CD4-positive, alpha-beta T cell treated with Interleukin-15 for 1 hour (primary cell): Measurements from ENCODE around the gene UBL3.
A peak's percentile ranks its signal among the peaks of the same experiment; 100 is the strongest.

Source experiments
- DNase-seq: peaks from one replicate; pipeline ENCODE4 v3.0.0-alpha.2; 2020

Gene UBL3

DNA sequence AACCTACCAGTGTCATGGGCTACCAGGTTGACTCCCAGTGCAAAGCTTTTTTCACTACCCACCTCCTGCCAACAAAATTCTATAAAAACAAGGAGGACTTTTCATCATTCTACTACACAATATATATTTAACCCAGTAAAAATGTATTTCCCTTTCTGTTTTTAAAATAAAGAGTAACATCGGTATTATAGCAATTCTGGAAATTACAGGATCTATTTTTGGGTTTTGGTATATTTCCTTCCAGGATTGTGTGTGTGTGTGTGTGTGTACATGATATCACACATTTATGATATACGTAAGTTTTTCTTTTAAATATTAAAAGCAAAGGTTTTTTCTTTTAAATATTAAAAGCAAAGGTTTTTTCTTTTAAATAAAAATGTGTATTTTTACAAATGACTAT lies 6.0 kb upstream of the UBL3 start:
- no peak for DNase-seq

DNA sequence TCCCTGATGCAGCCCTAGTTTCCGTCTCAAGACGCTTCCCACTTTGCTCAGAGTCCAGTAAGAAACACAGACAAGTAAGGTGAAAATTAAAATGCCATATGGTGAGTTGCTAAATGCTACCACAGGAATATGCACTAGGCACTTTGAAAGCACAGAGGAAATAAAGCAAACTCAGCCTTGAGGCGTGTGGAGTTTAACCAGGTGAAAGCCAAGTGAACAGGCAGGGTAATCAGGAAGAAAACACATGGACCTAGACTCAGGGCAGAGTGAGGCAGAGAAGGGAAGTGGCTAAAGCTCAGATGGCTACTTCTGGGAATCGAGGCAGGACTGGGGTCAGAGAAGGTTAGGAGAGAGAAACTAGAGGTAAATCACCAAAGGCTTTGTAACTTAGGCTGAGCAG lies 5.4 kb upstream of the UBL3 start:
- no peak for DNase-seq

DNA sequence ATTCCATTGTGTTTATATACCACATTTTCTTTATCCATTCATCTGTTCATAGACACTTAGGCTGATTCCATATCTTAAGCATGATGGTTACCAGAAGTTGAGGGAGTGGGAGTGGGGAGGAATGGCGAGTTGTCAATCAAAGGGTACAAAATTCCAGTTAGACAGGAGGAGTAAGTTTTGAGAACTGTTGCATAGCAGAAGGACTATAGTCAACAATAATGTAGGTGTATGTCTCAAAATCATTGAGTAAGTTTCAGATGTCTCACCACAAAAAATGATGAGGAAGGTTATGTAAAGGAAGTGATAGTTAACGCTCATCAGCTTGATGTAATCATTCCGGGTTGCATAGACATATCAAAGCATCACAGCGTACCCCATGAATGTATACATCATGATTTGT lies 4.6 kb upstream of the UBL3 start:
- DNase-seq = no peak

DNA sequence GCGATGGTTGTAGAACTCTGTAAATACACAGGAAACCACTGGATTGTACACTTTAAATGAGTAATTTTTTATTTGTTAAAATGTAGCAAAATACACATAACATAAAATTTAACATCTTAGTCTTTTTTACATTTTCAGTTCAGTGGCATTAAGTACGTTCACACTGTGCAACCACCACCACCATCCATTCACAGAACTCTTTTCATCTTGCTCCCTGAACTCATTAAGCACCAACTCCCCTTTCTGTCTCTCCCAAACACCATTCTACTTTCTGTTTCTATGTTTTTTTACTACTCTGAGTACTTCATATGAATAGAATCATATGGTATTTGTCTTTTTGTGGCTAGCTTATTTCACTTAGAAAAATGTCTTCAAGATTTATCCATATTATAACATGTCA lies 2.7 kb upstream of the UBL3 start:
- DNase-seq = no peak

DNA sequence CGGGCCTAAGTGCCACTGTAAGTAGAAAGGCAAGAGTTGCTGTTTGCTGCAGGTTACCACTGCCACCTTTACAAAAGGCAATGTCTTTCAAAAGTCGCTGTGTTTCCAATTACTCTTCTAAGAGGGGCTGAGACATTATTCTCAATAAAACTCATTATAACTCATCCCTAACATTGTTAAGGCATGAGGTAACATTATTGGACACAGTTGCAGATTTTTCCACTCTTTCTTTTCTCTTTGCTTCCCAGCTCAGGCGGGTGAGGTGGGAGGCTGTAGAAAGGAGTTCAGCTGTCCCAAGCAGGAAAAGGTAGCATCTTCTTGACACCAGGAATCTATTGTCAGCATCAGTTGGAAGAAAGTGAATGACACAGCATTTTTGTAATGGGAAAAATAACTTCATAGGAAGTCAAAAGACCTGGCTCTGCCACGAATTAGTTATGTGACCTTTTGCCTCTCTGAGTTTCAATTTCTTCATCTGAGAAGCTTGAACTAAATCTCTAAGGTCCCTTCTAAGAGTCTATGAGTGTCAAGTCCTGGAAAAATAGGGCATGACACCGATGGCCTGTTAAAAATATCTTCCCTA lies 2.1 kb upstream of the UBL3 start:
- no peak for DNase-seq

DNA sequence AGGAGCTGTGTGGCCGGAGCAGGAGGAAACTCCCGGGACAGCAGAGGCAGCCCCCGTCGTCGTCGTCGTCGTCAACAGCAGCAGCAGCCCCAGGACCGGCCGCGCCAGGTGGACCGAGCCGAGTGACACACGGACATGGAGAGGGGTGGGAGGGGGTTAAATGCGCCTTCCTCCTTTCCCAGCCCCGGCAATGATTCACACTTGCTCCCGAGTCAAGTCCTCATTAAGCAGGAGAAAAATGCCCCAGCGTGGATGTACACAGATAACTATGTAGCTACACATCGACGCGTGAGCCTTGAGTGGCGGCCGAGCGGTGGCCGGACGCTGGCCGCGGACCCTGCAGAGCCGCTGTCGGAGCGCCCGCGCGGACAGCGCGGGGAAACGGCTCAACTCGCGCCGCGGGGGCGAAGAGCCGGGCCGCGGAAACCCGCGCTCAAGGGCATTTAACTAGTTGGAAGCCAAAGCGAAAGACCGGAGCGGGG lies 645 bp downstream of the UBL3 start:
- DNase-seq = peak; percentile 43

DNA sequence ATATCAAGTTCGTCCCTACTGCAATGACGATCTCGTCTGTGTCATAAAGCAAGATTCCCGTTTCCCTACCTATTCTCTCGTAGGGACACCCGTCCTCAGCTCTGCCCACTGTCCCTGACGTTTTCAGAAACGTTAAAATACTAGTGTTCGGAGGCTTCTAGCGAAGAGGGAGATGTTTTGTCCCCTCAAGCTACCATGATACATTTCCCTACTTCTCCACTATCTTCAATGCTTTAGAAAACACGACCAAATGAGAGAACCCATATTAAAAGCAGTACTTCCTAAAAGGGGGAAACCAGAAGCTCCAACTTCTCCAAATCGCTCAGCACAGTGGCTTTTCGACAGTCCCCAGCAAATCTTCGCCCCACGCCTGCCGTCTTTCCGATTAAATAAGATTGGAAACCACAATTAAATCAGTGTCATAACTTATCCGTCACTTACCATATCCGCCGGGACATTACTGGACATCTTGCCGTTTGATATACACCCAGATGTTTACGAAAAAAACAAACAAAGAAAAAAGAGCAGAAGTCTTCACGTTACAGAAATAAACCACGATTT lies 1.3 kb downstream of the UBL3 start:
- peak; percentile 31 for DNase-seq

DNA sequence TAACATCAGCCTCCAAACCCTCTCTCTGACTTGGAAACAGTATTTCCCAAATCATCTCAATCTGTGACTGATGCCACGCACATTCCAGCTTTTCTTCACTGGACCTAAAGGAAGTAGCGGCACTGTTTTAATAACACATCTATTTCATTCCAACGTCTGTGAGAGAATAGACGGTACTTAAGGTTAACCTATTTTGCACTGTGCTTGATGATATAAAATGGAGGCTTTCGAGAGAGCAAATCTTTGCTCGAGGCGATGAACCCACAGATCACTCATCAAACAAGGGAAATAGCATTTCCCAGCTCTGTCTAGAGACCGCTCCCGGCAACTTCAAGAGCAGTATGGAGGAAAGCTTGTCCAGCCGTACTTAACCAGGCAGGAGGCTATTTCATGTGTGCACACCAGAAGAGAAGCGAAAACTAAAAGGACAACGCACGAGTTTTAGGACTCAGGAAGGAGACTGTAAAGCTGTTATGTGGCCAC lies 2.9 kb downstream of the UBL3 start:
- DNase-seq = no peak

DNA sequence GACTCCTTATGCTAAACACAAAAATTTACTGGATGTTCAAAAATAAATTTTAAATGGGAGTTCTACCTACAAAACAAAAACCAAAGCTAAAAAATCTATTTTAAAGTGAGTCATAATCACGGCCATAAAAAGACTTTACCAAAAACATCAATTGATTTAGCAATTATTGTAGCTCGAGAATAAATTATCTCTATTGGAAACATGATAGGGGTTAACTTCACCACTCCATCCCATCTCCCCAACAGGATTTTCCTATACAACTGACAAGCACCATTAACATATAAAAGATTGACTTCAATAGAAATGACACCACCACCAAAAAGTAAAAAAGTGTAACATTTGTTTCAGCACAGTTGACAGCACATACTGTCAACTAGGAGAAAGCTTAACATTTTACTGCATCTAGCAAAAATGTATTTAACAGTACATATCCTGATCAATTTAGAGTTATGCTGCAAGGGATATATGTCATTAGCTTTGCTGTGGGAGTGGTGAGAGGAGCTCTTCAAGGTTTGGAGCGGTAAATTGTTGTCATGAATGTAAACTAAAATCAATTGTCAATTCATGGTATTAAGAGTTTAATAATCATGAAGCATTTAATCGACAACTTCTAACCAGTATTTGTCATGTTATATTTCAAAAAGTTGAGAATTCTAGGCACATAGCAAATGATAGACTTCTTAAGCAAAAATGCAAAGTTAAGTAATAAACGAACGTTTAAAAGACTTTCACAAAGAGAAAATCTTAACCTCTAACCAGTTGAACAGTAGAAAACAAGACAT lies 3.8 kb downstream of the UBL3 start:
- no peak for DNase-seq

DNA sequence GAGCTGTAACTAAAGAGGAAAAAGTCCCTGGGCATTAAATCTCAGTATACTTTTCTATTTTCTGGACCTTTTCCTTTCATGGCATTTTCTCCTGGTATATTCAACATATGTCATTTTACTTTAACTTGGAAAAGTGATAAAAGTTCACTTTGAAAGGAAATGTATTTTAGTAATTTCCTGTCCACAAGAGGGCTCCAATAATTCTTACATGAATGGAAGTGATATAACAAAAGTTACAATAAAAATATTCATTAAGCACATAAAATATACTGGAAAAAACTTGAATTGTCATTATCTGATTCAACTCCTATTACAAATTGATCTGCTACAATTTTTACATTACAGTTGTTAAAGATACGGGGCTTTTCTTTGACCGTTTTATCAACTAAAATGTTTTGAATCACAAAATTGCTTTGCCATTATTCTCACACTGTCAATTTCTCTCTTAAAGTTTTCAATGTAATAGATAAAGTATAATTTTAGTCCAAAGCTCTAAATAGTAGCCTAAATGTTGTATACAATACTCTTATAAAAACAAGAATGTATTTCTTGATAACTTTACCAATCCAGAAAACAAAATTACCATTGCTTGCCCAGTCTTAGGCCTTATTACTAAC lies 4.9 kb downstream of the UBL3 start:
- no peak for DNase-seq

DNA sequence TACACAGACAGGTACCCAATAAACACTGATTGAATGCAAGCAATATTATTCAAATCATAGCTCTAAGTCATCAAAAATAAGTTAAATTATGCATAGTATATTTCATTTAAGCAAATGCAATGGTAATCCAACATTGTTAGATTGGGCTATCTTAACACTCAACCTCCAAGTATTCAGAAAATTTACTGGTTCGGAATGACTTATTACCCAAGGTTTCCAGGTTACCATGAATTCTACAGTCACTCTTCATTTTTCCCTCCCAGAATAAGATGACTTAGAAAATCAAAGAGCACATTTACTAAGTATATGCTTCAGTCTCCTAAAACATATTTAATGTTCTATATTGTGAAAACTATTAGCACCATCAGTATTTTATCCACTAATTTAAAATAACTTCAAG lies 6.0 kb downstream of the UBL3 start:
- DNase-seq = no peak

DNA sequence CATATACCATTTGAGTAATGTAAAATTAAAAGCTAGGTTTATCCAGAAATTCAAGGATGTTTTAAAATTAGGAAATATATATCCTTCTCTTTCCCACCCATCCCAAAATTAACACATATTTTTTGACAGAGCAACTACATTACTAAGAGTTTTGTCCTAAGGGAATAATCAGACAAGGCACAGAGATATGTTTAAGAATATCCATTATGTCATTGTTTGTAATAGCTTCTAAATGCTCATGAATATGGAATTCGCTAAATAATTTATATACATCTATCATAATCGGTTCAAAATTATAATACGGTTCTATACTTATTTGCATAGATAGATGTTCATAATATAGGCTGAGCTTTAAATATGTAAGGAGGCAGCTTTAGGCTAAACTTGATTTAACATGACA lies 9.8 kb downstream of the UBL3 start:
- no peak for DNase-seq

DNA sequence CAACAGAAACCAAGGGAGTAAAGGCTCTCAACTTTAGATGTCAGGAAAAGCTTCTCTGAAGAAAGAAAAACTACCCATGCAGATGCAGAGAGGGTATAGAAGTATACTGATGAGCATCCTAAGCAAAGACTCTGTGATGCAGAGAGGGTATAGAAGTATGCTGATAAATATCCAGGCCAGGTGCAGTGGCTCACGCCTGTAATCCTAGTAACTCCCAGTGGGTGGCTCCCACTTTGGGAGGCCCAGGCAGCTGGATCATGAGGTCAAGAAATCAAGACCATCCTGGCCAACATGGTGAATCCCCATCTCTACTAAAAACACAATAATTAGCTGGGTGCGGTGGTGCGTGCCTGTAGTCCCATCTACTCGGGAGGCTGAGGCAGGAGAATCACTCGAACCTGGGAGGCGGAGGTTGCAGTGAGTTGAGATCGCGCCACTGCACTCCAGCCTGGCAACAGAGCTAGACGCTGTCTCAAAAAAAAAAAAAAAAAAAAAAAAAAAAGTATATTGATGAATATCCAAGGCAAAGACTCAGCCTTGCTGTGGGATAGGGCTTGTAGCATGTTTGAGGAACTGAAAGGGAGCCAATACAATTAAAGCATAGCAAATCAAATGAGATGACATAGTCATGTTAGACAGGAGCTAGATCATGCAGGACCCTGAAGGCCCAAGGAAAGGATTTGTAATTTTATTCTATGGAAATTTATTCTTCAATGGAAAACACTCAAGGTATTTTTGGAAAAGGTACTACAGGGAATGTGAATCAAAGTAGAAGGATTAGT lies 14.9 kb downstream of the UBL3 start:
- no peak for DNase-seq

DNA sequence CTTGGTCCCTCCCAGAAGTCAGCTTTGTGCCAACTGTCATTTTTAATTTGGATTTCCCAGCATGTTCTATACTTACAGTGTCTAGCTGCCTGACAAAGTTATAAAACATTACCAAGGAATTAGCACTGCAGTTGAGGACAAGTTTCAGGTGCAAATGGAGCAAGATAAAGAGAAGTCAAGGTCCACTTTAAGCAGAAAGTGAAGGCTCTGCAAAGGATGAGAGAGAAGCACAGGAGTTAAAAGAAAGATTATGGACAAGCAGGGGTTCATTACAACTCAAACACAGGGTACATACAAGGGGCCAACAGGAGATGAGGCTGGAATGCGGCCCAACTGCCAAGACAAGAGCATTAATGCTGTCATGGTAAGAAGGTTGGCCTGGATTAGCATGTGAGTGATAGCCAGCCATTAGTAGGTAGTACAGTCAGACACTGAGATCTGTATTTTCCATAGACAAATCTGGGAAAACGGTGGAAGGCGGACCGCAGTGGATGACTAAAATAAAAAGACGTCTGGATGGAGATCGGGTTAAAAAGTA lies 17.6 kb downstream of the UBL3 start:
- no peak for DNase-seq

DNA sequence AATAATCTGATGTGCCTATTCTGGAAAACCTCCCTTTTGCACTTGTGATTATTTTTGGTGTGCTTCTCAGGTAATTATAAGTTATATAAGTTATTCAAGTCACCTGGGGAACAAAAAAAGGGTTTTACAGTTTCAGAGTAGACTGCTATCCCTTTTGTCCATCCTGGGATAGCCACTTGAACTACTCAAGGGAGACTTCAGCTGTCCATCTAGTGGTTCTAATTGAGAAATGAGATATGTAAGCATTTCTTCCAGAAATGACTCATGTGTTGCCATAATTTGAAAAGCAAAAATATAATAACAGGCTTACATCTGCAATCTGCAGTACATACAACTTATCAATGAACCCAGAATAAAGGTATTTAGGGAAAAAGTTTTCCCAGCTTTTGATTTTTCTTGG lies 20.4 kb downstream of the UBL3 start:
- no peak for DNase-seq

DNA sequence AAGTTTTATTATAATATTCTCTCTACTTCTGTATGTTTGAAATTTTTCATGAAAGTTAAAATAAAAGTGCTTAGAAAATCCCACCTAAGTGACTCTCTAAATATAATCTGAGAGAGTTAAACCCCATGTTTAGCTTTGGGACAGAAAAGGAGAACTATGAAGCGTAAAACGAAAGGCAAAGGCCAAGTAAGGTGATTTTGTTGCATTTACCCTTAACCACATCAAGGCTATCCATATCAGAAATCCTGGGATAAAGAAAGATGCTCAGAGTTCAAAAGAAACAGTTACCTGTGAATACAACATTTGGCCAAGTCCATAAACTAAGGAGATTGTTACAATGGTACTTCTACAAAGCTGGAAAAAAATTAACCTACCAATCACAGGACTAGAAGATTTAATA lies 31.3 kb downstream of the UBL3 start:
- DNase-seq = no peak

DNA sequence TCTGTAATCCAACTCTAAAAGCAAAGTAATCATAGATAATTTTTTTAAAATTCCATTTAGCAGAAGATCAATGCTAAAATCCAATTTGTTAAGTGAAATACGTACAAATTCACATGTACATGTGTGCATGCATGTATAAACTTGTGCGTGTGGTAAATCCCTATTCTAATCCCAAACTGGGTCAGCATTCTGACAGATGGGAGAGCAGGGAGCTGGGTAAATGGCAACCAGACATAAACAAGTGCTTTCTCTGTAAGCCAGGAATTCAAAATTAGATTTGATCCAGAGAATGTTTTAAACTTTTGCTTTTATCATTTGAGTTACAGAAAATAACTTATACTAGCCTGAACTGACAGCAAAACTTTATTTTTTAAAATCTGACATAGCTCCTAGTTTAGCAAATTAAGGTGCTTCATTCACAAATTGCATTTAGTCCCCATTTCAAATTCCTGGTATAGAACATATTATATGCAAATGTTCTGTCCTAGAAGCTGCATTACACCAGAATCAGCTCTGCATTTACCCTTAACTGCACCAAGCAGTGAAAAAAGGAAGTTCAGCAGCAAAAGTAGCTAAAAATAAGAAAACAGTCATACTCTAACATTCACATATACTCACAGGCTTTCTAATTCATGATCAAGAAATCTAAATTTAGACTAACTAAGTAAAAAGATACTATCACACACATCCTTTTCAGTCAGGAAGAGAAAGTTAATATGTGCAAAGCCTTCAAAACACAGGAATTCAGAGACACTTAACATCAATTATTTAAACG lies 32.6 kb downstream of the UBL3 start:
- no peak for DNase-seq

DNA sequence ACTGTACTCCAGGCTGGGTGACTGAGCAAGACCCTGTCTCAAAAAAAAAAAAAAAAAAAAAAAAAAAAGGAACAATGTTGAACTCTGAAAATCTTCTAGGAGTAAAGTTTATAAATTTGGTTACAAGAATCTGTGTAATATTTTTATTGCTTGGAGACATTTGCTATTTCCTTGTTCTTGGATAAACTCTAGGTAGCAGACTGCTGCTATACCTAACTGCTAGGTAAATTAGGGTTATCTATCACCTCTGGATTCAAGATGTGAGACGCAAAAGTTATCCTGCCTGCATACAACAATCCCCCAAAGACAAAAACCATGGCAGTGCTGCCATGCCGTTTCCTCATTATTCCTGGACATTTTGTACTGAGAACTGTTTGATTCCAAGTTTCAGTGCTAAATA lies 33.7 kb downstream of the UBL3 start:
- DNase-seq = no peak

DNA sequence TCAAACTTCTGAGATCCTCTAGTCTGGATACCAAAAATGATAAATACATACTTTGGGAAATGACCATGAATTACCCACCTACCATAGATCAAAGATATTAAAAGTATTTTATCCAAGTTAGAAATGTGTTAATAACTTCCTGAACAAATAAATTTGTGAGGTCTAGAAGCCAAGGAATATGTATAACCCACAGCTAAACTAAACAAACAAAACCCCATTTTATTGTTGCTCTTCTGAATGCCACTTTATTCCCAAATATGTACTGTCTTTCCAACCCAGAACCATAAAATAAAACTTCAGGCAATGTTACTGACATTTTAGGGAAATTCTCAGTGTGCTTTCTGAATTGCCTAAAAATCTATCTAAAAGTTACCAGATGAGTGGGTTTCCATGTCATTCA lies 35.1 kb downstream of the UBL3 start:
- no peak for DNase-seq

DNA sequence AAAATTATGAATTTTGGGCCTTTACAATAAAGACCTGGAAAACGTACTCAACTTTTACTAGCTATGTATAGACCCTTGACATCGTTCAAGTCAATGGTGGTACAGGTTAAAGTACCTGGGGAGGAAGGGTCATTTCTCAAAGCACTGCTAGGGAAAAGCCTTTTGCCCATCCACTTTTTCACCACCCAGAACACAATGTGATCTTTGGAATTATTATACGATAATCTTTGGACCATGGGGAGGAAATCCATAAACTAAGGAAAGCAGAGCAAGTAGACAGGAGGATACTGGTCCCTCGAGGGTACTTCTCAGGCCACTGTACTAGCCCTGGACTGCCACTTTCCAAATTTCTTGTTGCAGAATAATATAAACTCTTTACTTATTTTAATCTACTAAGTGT lies 39.5 kb downstream of the UBL3 start:
- DNase-seq = no peak

DNA sequence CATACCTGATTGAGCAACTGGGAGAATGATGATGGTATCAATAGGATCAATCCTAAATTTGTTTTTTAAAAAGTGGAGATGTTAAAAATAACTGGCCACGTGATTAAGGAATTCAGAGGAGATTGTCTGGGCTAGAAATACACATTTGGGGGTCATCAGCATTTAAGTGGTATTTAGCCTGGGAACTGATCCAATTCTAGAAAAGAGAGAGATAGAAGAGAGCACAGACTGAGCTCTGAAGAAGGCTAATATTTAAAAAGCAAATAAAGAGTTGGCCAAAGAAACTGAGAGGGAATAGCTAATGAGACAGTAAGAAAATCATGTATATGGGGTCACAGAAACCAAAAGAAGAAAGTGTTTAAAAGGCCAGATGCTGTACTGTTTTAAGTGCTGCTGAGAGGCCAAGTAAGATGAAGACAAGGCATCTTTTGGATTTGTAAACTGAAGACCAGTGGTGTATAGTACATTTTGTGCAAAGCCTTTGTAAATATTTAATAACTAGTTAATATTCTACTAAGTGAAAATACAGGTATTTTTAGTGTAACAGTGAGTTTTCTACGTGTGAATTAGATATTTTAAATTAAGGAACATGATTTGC lies 40.2 kb downstream of the UBL3 start:
- no peak for DNase-seq

DNA sequence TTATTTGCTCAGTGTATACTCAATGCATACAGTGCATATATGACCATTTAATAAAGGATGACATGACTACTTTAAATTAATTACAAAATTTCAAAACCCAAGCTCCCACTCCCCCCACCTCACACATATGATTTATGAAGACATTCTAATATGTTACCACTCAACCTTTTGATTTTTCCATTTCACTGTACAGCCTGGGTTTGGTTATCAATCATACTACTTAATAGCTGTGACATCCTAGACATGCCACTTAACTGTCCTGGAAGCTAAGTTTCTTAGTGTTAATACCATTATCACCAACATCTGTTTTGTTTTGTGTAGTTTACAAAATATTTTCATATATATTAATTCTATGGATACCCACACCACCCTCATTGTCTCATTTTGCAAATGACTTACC lies 42.2 kb downstream of the UBL3 start:
- DNase-seq = no peak
